MV-4-11 (cell line): ENCODE results near the gene SLC39A11.
"Not testable (repeated sequence)": the region's sequence is repeated elsewhere in the genome, so short reads cannot be mapped to it uniquely, and the experiment has no call there.

Experiments used
- DNase-seq: peaks from one replicate; lab custom pipeline; 2025; lab: John Stamatoyannopoulos, UW

The SLC39A11 gene

DNA sequence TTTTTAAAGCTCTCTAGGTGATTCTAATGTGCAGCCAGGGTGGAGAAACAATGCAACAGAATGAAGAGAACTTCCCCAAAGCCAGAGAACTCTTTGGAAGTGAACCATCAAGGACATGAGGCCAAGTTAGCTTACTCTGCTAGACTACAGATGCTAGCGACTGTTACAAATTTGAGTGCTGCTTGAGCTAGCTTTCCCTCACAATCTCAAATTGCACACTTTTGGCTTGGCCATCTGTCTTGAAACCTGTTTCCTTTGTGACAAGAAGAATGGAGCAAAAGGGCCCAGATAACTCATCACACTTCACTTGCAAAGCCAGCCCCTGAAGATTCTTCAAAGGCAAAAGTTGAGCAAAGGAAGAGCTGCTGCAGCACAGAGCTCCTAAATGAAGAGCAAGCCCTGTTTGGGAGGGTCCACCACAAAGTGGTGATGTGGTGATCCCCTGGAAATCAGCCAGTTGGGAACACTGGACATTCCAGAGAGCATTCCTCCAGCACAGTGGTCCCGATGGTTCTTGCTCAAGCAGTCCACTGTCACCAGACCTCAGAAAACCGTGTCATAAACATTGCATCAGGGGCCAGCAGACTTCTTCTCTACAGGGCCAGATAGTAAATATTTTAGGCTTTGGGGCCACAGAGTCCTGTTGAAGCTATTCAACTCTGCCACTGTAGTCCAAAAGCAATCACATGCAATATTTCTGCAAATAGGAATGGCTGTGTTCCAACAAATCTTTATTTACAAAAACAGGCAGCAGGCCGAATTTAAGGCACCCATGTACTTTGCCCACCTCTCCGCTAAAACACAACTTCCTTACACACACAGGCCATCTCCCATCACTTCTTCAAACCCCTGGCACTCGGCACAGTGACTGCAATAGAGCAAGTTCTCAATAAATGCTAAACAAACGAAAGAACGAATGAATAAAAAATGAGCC is 21.2 kb downstream of the SLC39A11 start:
- DNase-seq = no peak

DNA sequence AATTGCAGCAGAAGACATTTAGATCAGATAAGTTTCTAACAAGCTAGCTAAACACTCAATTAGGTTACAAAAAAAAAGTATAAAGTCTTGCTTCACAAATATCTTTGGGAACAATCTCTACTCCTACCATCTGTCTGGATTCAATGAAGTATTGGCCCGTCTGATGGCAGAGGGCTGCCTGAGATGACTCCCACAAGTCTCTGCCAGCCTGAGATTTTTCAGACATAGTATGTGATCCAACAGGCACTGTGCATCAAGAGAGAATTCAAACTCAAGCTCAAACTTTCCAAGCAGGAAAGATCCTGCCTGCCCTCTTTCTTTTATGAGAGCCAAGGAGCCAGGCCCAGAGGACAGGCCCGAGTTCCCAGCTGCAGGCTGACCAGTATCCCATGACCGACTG is 22.6 kb downstream of the SLC39A11 start:
- no peak for DNase-seq

DNA sequence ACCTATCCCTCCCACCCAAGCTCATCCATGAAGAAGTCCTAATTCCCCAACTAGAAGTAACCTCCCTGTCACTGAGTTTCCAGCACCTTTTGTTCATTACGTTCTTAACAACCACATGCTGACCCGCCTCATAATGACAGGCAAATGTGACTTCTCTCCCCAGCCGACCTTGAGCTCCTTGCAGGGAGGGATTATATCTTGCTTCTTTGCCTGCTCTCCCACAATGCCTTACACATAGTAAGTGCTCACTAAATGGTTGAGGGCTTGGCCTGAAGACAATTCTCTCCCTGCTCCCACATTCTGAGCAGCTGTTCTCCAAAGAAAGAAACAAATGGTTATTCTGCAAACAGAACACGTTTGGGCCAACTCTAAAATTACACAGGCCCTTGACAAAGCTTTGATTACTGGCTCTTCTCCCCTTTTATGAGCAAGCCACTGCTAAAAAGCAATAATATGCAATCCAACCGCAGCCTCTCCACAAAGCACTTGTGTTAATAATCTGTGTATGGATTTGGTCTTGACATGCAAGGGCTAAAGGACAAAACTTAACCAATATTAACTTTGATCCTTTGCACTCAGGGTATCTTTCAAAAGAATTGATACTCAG is 23.2 kb downstream of the SLC39A11 start:
- no peak for DNase-seq

DNA sequence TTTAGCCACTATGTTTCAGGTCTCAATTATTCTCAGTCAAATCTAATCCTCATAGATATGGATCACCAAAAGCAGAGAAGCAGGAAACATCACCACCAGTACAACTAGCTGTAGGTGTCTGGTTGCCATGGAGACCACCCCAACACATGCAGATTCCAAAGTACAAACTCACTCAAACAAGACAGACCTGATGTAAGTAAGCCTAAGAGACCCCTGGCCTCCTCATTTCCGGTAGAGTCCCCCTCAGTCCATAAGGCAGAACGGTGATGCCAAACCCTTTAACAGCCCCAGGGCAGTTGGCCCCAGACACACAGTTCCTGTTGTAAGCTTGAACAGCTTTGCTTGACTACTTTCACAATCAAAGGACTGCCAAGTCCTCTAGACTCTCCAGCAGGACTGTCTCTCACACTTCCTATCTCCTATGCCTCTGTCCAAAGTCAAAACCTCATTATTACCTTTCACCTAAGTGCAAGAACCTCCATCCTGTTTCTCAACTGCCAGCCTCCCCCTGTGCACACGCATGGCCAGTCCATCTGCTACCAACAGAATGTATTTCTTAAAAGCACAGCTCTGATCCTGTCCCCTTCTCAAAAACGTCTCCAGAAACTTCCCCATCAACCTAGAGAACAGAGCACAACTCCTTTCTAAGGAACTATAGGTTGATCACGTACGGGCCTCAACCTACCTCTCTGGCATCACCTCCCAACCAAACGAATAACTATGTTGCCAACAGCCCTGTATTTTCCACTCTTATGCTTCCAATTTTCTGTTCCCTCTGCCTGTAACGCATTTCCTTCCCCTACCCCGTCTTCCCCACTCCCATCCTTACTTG is 23.9 kb downstream of the SLC39A11 start:
- DNase-seq = peak; percentile 11

DNA sequence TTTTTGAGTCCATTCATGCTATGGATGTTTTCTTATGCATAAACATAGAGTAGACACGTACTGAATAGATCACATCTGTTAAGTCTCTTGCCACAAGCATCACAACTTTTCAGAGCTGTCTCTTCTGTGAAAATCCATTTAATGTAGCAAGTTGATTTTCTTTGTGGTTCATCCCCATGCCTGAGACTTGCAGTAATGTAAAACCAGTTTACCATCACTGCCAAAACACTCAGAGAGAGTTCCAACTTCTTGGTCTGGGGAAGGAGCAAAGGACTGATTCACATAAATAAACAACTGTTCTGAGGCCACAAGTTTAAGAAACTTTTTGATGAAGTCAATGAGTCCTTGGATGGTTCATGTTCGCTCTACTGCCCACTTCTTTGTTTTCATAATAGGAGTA is 24.8 kb downstream of the SLC39A11 start:
- DNase-seq = not testable (repeated sequence)

DNA sequence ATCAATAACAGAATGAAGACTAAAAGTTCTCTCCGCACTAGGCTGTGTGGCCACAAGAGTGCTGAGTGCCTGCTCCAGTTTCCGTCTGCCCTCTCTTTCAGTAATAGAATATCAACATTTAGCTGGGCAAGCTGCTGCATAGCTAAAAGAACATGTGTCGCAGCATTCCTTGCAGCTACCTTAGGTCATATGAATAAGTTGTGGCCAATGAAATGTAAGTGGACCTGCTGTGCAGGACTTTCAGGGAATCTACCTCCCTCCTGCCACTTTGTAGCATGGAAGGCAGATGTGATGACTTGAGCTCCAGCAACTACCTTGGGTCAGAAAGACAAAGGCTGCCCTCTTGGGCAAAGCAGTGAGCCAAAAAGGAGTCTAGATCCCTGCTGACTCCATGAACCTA is 25.4 kb downstream of the SLC39A11 start:
- DNase-seq = no peak

DNA sequence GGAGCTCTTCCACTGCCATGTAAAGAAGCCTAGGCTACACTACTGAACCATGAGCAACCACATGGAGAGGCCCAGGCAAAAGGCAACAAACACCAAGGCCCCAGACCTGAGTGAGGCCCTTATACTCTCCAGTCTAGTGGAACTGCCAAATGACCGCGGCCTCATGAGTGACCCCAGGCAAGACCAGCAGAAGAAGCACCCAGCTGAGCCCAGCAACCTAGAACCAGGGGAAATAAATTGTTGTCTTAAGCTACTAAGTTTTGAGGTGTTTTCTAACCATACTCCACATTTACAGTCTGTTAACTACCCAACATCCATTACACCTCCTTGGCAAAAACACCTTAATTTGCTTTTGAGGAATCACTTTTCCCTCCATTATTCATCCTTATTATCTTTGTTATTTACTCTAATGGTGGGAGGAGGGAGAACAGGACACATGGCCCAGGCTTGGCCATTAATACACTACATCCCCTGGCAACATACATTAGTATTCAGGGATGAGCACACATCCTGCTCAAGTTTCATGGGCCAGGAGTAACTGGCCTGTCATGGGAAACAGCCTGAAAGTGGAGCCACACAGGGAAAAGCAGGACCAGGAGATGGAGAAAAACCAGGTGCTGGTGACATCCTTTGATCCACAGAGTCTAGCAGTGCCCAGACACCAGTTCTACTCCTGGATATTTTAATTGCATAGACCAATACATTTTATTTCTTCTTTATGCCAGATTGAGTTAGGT is 26.2 kb downstream of the SLC39A11 start:
- DNase-seq = no peak

DNA sequence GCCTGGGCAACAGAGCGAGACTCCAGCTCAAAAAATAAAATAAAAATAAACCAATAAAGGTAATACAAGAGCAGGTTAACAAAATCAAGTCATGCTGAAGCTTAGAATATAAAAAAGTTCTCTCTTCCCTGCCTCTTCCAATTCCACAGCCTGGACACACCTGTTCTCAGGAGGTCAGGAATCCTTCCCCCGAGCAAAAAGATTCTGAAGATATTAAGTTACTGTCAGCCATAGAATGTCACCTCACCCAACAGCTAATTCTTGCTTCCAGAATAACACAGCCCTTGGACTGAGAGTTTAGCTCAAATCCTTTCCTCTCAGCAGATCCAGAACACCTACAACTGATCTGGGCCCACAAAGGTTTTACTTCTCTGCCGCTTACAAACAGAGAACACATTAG is 27.1 kb downstream of the SLC39A11 start:
- no peak for DNase-seq

DNA sequence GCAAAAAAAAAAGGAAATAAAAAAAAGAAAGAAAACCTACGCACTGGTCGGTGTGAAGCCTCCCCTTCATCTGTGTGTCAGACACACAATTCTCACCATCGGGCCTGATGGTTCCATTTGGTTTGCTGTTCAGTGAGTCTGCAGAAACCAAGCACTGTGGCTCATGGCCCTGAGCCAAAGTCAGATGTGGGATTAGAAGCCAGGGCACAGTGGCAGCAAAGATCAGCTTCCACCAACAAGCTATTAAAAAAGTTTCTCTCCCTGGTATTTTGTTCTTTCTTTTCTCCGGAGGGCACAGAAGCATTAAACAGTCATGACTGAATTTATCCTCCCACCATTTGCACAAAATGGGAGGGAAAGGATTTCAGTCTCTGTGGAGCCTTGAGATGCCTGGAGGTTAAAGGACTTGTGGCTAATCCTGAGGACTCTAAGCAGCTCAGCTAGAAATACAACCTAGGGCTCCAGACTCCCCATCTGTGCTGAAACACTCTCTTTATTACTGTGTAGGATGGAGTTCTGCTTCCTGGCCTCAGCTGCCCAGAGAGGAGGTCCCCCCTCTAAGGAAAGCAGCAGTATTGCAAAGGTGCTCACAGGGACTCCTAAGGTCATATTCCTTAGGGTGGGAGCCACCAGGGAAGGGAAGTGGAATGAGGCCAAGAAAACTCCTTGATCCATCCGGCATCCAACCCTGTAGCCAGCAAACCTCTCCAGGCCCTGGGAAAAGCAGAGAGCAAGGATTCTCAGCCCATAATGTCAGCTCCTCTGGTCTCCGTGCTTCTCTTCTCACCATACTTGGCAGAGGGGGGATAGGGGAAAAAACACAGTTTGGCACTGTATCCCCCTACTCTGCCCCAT is 28.2 kb downstream of the SLC39A11 start:
- DNase-seq = peak; percentile 32

DNA sequence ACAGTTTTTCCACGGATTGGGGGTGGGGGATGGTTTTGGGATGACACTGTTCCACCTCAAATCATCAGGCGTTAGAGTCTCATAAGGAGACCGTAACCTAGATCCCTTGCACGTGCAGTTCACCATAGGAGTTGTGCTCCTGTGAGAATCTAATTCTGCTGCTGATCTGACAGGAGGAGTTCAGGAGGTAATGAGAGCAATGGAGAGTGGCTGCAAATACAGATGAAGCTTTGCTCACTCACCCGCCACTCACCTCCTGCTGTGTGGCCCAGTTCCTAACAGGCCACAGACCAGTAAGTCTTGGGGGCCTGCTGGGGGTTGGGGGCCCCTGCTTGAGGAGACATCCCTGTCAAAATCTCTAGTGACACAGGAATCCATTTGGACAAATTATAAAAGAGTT is 29.8 kb downstream of the SLC39A11 start:
- no peak for DNase-seq

DNA sequence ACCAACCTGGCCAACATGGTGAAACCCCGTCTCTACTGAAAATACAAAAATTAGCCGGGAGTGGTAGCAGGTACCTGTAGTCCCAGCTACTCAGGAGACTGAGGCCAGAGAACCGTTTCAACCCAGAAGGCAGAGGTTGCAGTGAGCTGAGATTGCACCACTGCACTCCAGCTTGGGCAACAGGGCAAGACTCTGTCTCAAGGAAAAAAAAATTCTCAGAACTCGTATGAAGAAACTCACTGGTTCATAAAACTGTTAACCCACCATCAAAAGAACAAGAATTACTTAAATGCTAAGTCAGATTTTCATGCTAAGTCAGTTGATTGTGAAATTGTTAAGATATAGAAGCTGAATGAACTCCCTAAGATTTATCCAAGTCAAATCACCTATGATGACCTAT is 31.3 kb downstream of the SLC39A11 start:
- peak; percentile 44 for DNase-seq

DNA sequence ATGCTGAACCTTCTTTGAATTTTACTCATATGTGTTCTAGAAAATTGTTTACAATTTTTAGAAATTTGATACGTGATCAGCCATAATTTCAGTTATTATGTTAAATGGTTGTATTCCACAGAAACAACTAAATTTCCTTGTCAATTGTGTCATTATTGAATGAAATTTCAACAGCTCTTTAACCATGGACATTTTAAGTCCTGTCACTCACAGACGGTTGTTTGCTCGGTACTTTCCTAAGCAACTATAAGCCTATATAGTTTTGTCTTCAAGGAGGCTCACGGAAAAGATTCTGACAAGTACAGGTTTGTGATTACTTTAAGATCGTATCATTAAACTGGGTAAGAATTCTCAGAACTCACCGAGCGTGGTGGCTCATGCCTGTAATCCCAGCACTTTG is 31.8 kb downstream of the SLC39A11 start:
- DNase-seq = no peak

DNA sequence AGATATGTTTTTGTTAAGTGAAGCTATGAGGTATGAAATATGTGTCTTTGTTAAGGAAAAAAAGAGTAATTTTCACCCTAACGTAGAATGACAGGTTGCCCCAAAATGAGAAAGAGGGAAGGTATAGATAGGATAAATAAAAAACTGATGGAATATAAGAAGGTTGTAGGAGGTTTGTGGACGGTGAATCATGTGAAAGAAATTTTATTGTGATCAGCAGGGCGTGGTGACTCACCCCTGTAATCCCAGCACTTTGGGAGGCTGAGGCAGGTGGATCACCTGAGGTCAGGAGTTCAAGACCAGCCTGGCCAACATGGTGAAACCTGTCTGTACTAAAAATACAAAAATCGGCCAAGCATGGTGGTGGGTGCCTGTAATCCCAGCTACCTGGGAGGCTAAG is 32.8 kb downstream of the SLC39A11 start:
- not testable (repeated sequence) for DNase-seq

DNA sequence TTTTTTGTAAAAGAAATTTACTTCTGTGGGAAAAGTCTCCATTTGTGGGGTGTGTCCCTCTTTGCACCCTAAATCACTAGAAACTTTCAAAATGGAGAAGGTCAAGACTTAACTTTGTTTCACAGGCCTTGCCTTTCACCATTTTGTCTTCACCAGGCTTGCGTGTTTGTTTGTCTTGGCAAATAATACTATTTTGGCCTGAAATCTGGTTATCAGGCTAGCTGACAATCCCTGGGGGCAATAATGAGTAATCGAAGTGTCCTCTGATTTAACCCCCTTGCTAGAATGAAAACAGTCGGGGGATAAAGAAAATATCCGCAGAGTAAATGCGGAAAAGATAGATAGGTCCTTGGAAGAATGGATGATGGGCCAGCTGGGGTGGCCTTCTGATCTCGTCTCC is 34.5 kb downstream of the SLC39A11 start:
- no peak for DNase-seq

DNA sequence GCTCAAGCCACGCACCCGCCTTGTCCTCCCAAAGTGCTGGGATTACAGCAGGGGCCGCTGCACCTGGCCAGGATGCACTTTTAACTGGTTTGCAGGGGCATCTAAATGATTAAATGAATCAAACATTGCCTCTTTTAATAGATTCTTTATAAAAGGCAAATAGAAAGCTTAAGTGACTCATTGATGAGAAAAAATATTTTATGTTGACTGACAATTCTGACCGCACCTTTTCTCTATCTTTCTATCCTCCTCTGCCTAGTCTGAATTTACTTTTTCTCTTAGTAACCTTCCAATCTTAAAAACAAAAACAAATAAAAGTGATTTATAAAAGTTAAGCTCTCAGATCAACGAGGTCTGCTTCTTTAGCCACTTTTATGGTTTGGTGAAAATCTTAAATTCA is 35.3 kb downstream of the SLC39A11 start:
- no peak for DNase-seq

DNA sequence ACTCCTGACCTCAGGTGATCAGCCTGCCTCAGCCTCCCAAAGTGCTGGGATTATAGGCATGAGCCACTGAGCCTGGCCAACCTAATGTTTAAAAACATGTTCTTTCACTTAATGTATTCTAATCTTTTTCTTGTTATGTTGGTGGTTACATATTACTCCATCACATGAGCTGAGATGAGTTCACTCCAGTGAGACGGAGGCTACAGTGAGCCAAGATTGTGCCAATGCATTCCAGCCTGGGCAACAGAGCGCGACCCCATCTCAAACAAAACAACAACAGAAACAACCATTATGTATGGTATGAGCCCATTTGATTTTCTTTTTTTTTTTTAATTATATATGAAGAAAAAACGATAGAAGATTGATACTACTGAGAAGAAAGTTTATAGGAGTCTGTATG is 39.6 kb downstream of the SLC39A11 start:
- DNase-seq = no peak

DNA sequence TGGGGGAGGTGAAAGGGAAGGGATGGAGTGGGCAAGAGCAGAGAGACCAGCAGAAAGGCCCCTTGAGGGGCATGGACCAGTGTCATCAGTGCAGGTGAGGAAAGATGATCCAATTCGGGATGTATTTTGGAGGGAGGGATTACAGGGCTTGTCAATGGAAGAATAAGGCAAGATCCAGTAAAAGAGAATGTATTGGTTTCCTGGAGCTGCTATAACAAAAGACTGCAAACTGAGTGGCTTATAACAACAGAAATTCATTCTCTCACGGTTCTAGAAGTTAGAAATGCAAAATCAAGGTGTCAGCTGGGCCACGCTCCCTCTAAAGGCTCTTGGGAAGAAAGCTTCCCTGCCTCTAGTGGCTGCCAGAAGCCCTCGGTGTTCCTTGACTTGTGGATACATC is 41.7 kb downstream of the SLC39A11 start:
- no peak for DNase-seq

DNA sequence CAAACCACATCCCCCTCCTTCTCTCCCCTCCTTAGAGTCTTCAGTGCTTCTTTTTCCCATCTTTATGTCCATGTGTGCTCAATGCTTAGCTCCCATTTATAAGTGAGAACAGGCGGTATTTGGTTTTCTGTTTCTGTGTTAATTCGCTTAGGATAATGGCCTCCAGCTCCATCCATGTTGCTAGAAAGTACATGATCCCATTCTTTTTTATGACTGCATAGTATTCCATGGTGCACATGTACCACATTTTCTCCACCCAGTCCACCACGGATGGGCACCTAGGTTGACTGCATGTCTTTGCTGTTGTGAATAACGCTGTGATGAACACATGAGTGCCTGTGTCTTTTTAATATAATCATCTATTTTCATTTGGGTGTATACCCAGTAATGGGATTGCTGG is 44.3 kb downstream of the SLC39A11 start:
- DNase-seq = no peak

DNA sequence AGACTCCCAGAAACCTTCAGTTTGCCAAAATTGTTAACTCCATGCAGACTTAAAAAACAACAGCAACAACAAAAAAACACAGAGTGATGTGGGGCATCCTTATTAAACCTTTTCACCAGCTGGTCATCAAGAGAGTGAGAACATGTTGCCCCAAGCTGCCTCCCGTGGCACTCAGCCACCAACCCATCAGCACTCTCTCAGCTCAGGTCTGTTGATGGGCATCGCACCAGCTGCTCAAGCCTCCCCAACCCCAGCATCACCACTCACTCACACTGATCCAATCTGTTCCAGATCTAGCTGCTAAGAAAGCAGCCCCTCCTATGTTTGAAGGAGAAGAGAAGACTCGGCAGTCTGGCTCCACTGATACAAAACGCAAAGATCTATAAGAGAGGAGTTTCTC is 46.8 kb downstream of the SLC39A11 start:
- DNase-seq = no peak

DNA sequence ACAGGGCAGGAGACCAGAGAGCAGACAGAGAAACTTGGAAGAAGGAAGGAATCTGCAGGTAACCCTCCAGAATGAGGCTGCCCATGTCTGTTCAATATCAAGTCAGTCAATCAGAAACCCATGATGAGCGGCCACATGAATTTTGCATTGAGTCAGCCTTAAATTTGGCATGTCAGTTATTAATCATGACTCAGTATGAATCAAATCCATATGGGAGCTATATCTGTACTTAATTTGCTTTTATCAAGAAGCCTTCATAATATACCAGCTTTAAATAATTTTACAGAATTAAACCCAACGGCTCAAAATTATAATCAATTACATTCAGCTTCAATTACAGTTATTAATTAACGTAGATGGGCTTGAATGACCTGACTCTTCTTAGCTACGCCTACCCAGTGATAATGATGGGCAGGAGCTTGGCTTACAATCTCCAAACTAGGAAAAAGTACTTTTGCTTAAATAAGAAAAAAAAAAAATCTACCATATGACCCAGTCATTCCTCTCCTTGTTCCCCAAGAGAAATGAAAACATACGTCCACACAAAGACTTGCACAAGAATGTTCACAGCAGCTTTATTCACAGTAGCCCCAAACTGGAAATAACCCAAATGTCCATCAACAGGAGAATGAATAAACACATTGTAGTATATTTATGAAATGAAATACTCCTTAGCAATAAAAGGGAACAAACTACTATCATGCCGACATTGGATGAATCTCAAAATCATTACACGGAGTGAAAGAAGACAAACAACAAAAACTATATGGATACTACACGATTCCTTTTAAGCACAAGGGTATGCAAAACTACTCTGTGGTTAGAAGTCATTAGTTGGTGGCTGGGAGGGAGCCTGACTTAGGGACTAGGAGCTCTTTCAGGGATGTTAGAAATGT is 48.6 kb downstream of the SLC39A11 start:
- DNase-seq = no peak
